Measurements from ENCODE around the gene SDK2. TPM values are rescaled to one million over a fixed set of nuclear protein-coding genes. Genes with fewer than 3 reads are reported as not detected.

SDK2 gene
- total and polyA plus RNA-seq, 7 experiments from 2014 or later, result 0.64 to 14.1 (median 8.2) TPM

- H3K4me1 Mint-ChIP-seq, result peaks cover 0 to 29% (median 8%) of the 10 kb centered on the region in 7 donors
- H3K27ac Mint-ChIP-seq, result no peak overlapping the region
- no peak overlapping the region for H3K4me3 Mint-ChIP-seq
- DNase-seq, result no peak
- Histone ChIP-seq H3K4me3 (ENCODE audit: low read length) (no peak overlapping the region), H3K36me3 (ENCODE audit: control insufficient read depth in 2 of 3, insufficient read depth in 3 of 3, low read length in 3 of 3) (no peaks in the 10 kb centered on the region), H3K4me1 (ENCODE audit: control insufficient read depth in 2 of 2, insufficient read depth in 2 of 2, low read length in 2 of 2) (no peaks in the 10 kb centered on the region), H3K9me3 (ENCODE audit: control insufficient read depth in 2 of 3, low read length in 3 of 3) (no peaks in the 10 kb centered on the region), H3K27ac (ENCODE audit: low read depth, low read length) (no peak overlapping the region), H3K27me3 (ENCODE audit: control insufficient read depth in 2 of 2, insufficient read depth in 2 of 2, low read length in 2 of 2) (no peaks in the 10 kb centered on the region)
- CTCF ChIA-PET, result no interaction called here
- peaks cover 0 to 5% (median 0%) of the 10 kb centered on the region in 5 donors for H3K36me3 Mint-ChIP-seq
- ATAC-seq, result no peak
- H3K9me3 Mint-ChIP-seq, result peaks cover 0 to 3% (median 0%) of the 10 kb centered on the region in 11 donors
- H3K27me3 Mint-ChIP-seq, result peaks cover 0 to 6% (median 0%) of the 10 kb centered on the region in 5 donors
- intact Hi-C loops (cut with micrococcal nuclease), result no loop called here
- POLR2A ChIA-PET, result no interaction called here
Observed at GRCh38 chr17:73532421-73532901, 111.8 kb downstream of the SDK2 start.

DNA sequence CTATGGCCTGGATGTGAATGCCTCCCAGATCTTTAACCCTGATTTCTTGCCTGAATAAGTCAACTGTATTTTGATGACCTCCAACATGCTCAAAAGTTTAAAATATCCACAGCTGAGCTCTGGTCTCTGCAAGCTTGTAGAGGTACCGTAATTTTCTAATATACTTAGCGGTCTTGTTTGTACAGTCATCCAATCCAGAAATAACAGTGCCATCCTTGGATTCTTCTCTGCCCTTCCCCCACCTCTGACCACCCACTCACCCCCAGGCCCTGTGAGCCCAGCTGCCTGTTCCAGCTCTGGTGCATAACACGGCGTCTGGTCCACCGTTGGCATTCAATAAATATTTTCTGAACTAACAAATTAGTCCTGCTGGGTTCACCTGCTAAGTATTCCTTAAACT, 113.1 kb downstream of the SDK2 start:
- Histone ChIP-seq H3K9me3 (ENCODE audit: control insufficient read depth in 2 of 3, low read length in 3 of 3) (no peaks in the 10 kb centered on the region), H3K36me3 (ENCODE audit: control insufficient read depth in 2 of 3, insufficient read depth in 3 of 3, low read length in 3 of 3) (no peaks in the 10 kb centered on the region), H3K27ac (ENCODE audit: low read depth, low read length) (no peak overlapping the region), H3K4me3 (ENCODE audit: low read length) (no peak overlapping the region), H3K27me3 (ENCODE audit: control insufficient read depth in 2 of 2, insufficient read depth in 2 of 2, low read length in 2 of 2) (no peaks in the 10 kb centered on the region), H3K4me1 (ENCODE audit: control insufficient read depth in 2 of 2, insufficient read depth in 2 of 2, low read length in 2 of 2) (no peaks in the 10 kb centered on the region)
- H3K27ac Mint-ChIP-seq, result peak overlapping the region in 3 of 9 donors; percentile 6 to 17 (median 14)
- intact Hi-C loops (cut with micrococcal nuclease), result no loop called here
- peaks cover 0 to 6% (median 0%) of the 10 kb centered on the region in 5 donors for H3K27me3 Mint-ChIP-seq
- H3K4me3 Mint-ChIP-seq, result no peak overlapping the region
- ChIA-PET CTCF (no interaction called here), POLR2A (no interaction called here)
- H3K36me3 Mint-ChIP-seq, result peaks cover 0 to 5% (median 0%) of the 10 kb centered on the region in 5 donors
- ATAC-seq, result no peak
- H3K9me3 Mint-ChIP-seq, result peaks cover 0 to 3% (median 0%) of the 10 kb centered on the region in 11 donors
- peaks cover 0 to 24% (median 8%) of the 10 kb centered on the region in 7 donors for H3K4me1 Mint-ChIP-seq
- no peak for DNase-seq

DNA sequence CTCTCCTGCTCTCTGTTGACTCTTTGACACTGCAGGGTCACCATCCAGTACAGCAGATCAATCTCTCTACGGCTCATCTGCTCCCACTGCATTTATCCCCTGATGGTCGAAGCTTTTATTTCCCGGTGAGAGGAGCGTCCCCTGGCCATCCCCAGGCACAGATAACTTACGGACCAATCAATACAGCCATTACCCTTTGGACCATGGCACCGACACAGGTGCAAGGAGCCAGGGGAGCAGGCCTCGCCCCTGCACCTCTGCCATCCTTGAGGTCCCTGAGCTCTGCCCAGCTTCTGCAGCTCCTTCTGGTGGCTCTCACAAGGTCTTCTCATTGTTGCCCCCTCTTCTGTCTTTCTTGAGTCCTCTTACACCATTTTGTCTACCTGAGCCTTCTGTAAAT, 115.6 kb downstream of the SDK2 start:
- Histone ChIP-seq H3K4me3 (ENCODE audit: low read length) (no peak overlapping the region), H3K27ac (ENCODE audit: low read depth, low read length) (no peak overlapping the region), H3K9me3 (ENCODE audit: control insufficient read depth in 2 of 3, low read length in 3 of 3) (no peaks in the 10 kb centered on the region), H3K36me3 (ENCODE audit: control insufficient read depth in 2 of 3, insufficient read depth in 3 of 3, low read length in 3 of 3) (no peaks in the 10 kb centered on the region), H3K27me3 (ENCODE audit: control insufficient read depth in 2 of 2, insufficient read depth in 2 of 2, low read length in 2 of 2) (no peaks in the 10 kb centered on the region), H3K4me1 (ENCODE audit: control insufficient read depth in 2 of 2, insufficient read depth in 2 of 2, low read length in 2 of 2) (no peaks in the 10 kb centered on the region)
- peaks cover 0 to 12% (median 0%) of the 10 kb centered on the region in 7 donors for H3K4me1 Mint-ChIP-seq
- ChIA-PET POLR2A (no interaction called here), CTCF (interaction anchor here (1.1 kb wide), 1 partner anchor 103 kb away, joined by 3 read pairs; no protein-coding TSS in a partner anchor)
- peaks cover 0 to 3% (median 0%) of the 10 kb centered on the region in 11 donors for H3K9me3 Mint-ChIP-seq
- peak overlapping the region in 2 of 9 donors; percentile 37 to 55 for H3K27ac Mint-ChIP-seq
- intact Hi-C loops (cut with micrococcal nuclease), result no loop called here
- H3K36me3 Mint-ChIP-seq, result peaks cover 0 to 5% (median 0%) of the 10 kb centered on the region in 5 donors
- DNase-seq (no peak), ATAC-seq (no peak)
- H3K4me3 Mint-ChIP-seq, result no peak overlapping the region
- H3K27me3 Mint-ChIP-seq, result peaks cover 0 to 6% (median 0%) of the 10 kb centered on the region in 5 donors

DNA sequence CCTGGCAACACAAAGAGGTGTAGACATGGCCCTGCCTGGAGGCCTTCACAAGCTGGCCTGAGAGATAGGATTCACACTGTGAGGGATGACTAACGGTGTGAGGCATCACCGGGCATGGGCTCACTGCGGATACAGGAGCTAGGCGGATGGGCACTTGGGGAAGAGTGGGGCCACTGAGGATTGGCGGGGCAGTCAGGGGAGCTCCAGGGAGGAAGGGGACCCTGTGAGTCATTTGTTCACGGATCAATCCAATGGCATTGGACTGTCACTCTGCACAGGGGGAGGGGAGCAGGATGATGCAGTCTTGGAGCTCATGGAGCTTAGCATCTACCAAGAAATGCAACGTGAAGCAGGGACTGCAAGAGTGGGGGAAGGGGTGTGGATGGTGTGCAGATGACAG, 117.3 kb downstream of the SDK2 start:
- Histone ChIP-seq H3K27ac (ENCODE audit: low read depth, low read length) (no peak overlapping the region), H3K36me3 (ENCODE audit: control insufficient read depth in 2 of 3, insufficient read depth in 3 of 3, low read length in 3 of 3) (no peaks in the 10 kb centered on the region), H3K4me1 (ENCODE audit: control insufficient read depth in 2 of 2, insufficient read depth in 2 of 2, low read length in 2 of 2) (no peaks in the 10 kb centered on the region), H3K9me3 (ENCODE audit: control insufficient read depth in 2 of 3, low read length in 3 of 3) (no peaks in the 10 kb centered on the region), H3K27me3 (ENCODE audit: control insufficient read depth in 2 of 2, insufficient read depth in 2 of 2, low read length in 2 of 2) (no peaks in the 10 kb centered on the region), H3K4me3 (ENCODE audit: low read length) (no peak overlapping the region)
- intact Hi-C loops (cut with micrococcal nuclease), result no loop called here
- ChIA-PET CTCF (no interaction called here), POLR2A (no interaction called here)
- H3K4me1 Mint-ChIP-seq, result peaks cover 0 to 10% (median 0%) of the 10 kb centered on the region in 7 donors
- DNase-seq, result no peak
- H3K4me3 Mint-ChIP-seq, result no peak overlapping the region
- peaks cover 0 to 6% (median 0%) of the 10 kb centered on the region in 5 donors for H3K27me3 Mint-ChIP-seq
- H3K36me3 Mint-ChIP-seq, result peaks cover 0 to 5% (median 0%) of the 10 kb centered on the region in 5 donors
- no peak overlapping the region for H3K27ac Mint-ChIP-seq
- no peak for ATAC-seq
- peaks cover 0 to 3% (median 0%) of the 10 kb centered on the region in 11 donors for H3K9me3 Mint-ChIP-seq

DNA sequence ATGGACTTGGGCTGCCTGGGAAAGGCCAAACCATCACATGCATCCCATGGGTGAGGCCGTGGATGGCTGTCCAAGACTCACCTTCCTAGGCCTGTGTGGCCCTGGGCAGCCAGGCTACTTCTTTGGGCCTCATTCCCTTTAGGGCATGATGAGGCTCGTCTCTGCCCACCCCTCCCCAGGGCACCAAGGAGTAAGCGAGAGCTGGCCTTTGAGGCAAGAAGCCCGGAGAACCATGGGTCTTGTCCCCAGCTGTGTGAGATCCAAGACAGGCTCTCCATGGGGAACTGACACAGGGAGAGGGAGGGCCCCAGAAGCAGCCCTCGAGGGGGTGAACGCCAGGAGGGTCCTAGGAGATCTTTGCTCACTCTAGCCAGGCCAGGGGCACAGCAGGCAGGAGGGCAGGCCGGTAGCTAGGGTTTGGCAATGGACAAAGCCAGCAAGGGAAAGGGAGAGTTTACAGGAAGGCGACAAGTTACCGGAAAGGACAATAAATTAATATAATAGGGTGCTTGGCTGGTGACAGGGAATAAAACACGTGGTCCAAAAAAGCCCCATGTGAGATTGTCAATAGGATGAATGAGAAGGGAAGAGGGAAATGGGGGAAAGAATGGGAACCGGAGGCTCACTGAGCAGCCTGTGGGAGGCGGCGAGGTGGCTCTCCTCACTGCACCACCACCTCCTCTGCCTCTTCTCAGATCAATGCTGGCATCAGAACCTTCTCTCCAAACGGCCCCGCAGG, 119.1 kb downstream of the SDK2 start:
- H3K36me3 ChIP-seq (ENCODE audit: control insufficient read depth in 2 of 3, insufficient read depth in 3 of 3, low read length in 3 of 3), result no peaks in the 10 kb centered on the region
- Mint-ChIP-seq H3K27ac (no peak overlapping the region), H3K4me3 (no peak overlapping the region), H3K36me3 (peaks cover 0 to 5% (median 0%) of the 10 kb centered on the region in 5 donors), H3K27me3 (peaks cover 0 to 1% (median 0%) of the 10 kb centered on the region in 5 donors), H3K9me3 (no peaks in the 10 kb centered on the region), H3K4me1 (peaks cover 0 to 5% (median 0%) of the 10 kb centered on the region in 7 donors)
- no peak for ATAC-seq
- H3K9me3 ChIP-seq (ENCODE audit: control insufficient read depth in 2 of 3, low read length in 3 of 3), result no peaks in the 10 kb centered on the region
- H3K4me1 ChIP-seq (ENCODE audit: control insufficient read depth in 2 of 2, insufficient read depth in 2 of 2, low read length in 2 of 2), result no peaks in the 10 kb centered on the region
- ChIA-PET POLR2A (no interaction called here), CTCF (no interaction called here)
- no peak overlapping the region for H3K4me3 ChIP-seq (ENCODE audit: low read length)
- DNase-seq, result no peak
- H3K27ac ChIP-seq (ENCODE audit: low read depth, low read length), result no peak overlapping the region
- intact Hi-C loops (cut with micrococcal nuclease), result no loop called here
- H3K27me3 ChIP-seq (ENCODE audit: control insufficient read depth in 2 of 2, insufficient read depth in 2 of 2, low read length in 2 of 2), result no peaks in the 10 kb centered on the region

GRCh38 chr17:73522696-73523095, 121.5 kb downstream of the SDK2 start:
- POLR2A ChIA-PET, result no interaction called here
- H3K4me1 ChIP-seq (ENCODE audit: control insufficient read depth in 2 of 2, insufficient read depth in 2 of 2, low read length in 2 of 2), result no peaks in the 10 kb centered on the region
- H3K27me3 Mint-ChIP-seq, result no peaks in the 10 kb centered on the region
- no peaks in the 10 kb centered on the region for H3K36me3 ChIP-seq (ENCODE audit: control insufficient read depth in 2 of 3, insufficient read depth in 3 of 3, low read length in 3 of 3)
- H3K9me3 ChIP-seq (ENCODE audit: control insufficient read depth in 2 of 3, low read length in 3 of 3), result no peaks in the 10 kb centered on the region
- ATAC-seq, result no peak
- CTCF ChIA-PET, result no interaction called here
- H3K27me3 ChIP-seq (ENCODE audit: control insufficient read depth in 2 of 2, insufficient read depth in 2 of 2, low read length in 2 of 2), result no peaks in the 10 kb centered on the region
- intact Hi-C loops (cut with micrococcal nuclease), result no loop called here
- H3K4me1 Mint-ChIP-seq, result peaks cover 0 to 4% (median 0%) of the 10 kb centered on the region in 7 donors
- H3K9me3 Mint-ChIP-seq, result no peaks in the 10 kb centered on the region
- no peaks in the 10 kb centered on the region for H3K36me3 Mint-ChIP-seq
- no peak overlapping the region for H3K27ac Mint-ChIP-seq
- H3K4me3 ChIP-seq (ENCODE audit: low read length), result no peak overlapping the region
- no peak overlapping the region for H3K4me3 Mint-ChIP-seq
- no peak overlapping the region for H3K27ac ChIP-seq (ENCODE audit: low read depth, low read length)
- DNase-seq, result no peak

DNA sequence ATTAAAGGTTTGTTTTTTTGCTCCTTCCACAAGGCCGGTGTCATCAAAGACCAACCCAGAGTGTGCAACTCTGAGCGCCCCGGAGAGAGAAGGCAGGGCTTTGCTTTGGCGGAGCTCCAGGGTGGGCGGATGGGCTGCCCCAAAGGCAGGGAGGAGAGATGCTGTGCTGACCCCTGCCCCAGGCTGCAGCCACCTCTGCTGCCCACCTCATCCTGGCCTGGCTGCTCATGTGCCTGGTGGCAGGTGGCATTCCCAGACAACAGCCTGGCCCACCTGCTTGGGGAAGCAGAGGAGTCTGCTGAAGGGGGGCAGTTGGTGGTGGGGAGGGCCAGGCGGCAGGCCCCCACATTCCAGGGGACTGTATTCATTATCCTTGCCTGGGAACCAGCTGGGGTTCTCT, 122.1 kb downstream of the SDK2 start:
- no peaks in the 10 kb centered on the region for H3K27me3 ChIP-seq (ENCODE audit: control insufficient read depth in 2 of 2, insufficient read depth in 2 of 2, low read length in 2 of 2)
- Mint-ChIP-seq H3K4me3 (no peak overlapping the region), H3K27me3 (no peaks in the 10 kb centered on the region), H3K27ac (no peak overlapping the region), H3K4me1 (peaks cover 0 to 4% (median 0%) of the 10 kb centered on the region in 7 donors), H3K36me3 (no peaks in the 10 kb centered on the region), H3K9me3 (no peaks in the 10 kb centered on the region)
- no peak overlapping the region for H3K4me3 ChIP-seq (ENCODE audit: low read length)
- no peak overlapping the region for H3K27ac ChIP-seq (ENCODE audit: low read depth, low read length)
- CTCF ChIA-PET, result no interaction called here
- no peaks in the 10 kb centered on the region for H3K4me1 ChIP-seq (ENCODE audit: control insufficient read depth in 2 of 2, insufficient read depth in 2 of 2, low read length in 2 of 2)
- H3K36me3 ChIP-seq (ENCODE audit: control insufficient read depth in 2 of 3, insufficient read depth in 3 of 3, low read length in 3 of 3), result no peaks in the 10 kb centered on the region
- intact Hi-C loops (cut with micrococcal nuclease), result no loop called here
- POLR2A ChIA-PET, result no interaction called here
- DNase-seq (no peak), ATAC-seq (no peak)
- no peaks in the 10 kb centered on the region for H3K9me3 ChIP-seq (ENCODE audit: control insufficient read depth in 2 of 3, low read length in 3 of 3)

Data from naive thymus-derived CD4-positive, alpha-beta T cell (primary cell).